Activated CD4-positive, CD25-positive, alpha-beta regulatory T cell (primary cell): ENCODE results near the gene MARF1.
"Not testable (repeated sequence)": the region's sequence is repeated elsewhere in the genome, so short reads cannot be mapped to it uniquely, and the experiment has no call there.

Experiments used
- DNase-seq, 4 experiments: peaks; one replicate each; lab custom pipeline; 2025; lab: John Stamatoyannopoulos, UW

MARF1 gene

GRCh38 chr16:15650698-15651171, 7.8 kb upstream of the MARF1 start:
- peak in 1 of 4 experiments; percentile 7 for DNase-seq

- DNase-seq, result peak; percentile 69 to 79 (median 75)
These were observed 7.2 kb upstream of the MARF1 start, which contains the start of gene NDE1 for GRCh38 chr16:15650019-15650697. NDE1 (plus strand) TSS chr16:15650245; CDS start chr16:15664779, 14,534 bp downstream.

- DNase-seq, result no peak
These were observed 6.7 kb upstream of the MARF1 start for GRCh38 chr16:15649727-15650018.

DNA sequence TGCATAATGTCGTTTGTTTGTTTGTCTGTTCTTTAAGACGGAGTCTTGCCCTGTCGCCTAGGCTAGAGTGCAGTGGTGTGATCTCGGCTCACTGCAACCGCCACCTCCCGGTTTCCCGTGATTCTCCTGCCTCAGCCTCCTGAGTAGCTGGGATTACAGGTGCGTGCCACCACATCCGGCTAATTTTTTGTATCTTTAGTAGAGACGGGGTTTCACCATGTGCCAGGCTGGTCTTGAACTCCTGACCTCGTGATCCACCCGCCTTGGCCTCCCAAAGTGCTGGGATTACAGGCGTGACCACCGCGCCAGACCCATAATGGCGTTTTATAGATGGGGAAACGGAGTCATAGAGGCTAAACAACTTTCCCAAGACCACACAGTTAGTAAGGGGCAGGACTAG, 6.4 kb upstream of the MARF1 start:
- not testable (repeated sequence) for DNase-seq

GRCh38 chr16:15648135-15648730, 5.3 kb upstream of the MARF1 start:
- no peak for DNase-seq

DNA sequence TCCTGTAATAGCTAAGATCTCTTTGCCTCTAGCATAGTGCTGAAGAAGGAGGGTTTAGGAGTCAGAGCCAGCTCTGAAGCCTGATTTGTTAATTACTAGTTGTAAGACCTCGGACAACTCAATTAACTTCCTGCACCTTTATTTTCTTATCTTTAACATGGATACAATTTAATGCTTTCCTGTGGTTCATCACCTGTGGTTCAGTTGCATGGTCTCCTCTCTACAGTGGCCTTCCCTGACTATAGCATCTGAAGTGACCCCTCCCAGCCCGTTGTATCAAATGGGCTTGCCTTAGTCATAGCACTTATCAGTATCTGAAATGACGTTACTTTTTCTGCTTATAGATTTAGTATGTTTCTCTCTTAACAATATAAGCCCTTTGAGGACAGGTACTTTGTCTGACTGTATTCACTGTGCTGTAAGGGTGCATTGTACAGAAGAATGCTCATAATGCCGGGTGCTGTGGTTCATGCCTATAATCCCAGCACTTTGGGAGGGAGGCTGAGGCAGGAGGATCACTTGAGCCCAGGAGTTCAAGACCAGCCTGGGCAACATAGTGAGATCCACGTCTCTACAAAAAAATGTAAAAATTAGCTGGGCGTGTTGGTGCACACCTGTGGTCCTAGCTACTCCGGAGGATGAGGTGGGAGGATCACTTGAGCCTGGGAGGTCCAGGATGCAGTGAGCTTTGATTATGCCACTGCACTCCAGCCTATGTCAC, 4.5 kb upstream of the MARF1 start:
- DNase-seq, result no peak

GRCh38 chr16:15646557-15647293, 3.8 kb upstream of the MARF1 start:
- DNase-seq, result not testable (repeated sequence)

DNA sequence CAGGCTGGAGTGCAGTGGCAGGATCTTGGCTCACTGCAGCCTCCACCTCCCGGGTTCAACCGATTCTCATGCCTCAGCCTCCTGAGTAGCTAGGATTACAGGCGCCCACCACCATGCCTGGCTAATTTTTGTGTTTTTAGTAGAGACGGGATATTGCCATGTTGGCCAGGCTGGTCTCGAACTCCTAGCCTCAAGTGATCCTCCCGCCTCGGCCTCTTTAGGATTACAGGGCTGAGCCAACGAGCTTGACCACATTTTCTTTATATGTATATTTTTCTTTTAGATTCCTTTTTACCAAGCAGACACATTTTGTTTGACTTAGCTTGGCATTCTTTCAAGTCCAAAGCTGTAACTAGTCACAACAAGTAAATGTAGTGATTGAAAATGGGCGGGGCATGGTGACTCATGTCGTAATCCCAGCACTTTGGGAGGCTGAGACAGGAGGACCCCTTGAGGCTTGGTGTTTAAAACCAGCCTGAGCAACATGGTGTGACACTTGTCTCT, 2.1 kb upstream of the MARF1 start:
- DNase-seq, result not testable (repeated sequence)

DNA sequence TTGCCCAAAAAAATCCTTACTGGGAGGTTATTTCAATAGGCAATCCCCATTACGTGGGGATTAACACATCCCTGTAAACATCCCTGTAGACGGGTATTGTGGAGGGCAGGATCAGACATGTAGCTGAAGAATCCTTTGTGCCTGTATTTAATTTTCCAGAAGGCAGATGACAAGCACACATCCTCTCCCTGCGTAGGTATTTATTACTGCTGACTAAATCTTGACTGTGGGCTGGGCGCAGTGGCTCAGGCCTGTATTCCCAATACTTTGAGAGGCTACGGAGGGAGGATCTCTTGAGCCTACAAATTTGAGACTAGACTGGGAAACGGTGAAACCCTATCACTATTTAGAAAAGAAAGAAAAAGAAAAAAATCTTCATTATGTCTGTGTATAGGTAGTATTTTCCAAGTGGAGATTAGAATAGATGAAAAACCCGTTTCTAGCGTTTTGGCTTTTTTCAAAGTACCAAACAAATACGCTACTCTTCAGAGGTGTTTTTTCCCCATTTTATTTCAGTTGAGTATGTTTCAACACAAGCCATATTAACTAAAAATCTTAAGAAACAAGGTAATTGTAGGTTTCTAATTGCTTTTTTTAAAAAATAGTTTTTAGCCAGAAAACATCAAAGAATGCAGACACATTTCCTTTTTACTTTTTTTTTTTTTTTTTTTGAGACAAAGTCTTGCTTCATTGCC, 1.5 kb upstream of the MARF1 start:
- no peak for DNase-seq

DNA sequence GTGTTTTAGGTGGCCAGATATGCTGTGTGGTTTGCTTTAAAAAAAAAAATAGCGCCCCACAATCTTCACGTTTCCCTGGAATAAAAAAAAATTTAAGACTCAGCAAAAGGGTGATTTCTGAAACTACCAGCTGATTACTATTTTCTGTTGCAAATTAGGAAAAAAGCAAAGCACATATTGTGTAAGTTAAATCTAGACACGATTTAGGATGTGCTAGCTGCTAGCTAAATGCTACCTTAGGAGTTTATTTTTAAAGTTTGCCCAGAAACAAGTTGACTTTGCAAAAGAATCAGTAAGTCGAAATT, 944 bp upstream of the MARF1 start:
- DNase-seq, result no peak

GRCh38 chr16:15642557-15643047, 352 bp downstream of the MARF1 start:
- peak; percentile 44 to 75 (median 66) for DNase-seq

GRCh38 chr16:15641753-15642556, 999 bp downstream of the MARF1 start:
- no peak for DNase-seq

- no peak for DNase-seq
These were observed 2.0 kb downstream of the MARF1 start for GRCh38 chr16:15640966-15641365.

DNA sequence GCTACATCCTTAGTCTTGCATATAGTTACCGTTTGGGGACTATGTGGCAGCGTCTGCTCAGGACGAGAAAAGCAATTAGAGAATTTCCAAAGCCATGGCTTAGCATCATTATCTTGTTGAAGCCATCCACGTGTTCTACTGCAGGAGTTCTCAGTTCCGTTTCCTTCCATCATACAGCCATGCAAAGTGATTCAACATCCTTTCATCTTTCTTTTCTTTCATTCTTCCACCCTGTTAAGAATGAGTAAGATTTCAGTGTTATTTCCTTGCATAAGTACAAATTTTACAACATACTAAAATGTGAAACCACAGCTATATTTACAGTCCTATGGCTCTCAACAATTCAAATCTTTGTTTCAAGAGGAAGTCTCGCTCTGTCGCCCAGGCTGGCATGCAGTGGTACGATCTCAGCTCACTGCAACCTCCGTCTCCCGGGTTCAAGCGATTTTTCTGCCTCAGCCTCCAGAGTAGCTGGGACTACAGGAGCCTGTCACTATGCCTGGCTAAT, 3.8 kb downstream of the MARF1 start:
- DNase-seq, result peak in 1 of 4 experiments; percentile 7

DNA sequence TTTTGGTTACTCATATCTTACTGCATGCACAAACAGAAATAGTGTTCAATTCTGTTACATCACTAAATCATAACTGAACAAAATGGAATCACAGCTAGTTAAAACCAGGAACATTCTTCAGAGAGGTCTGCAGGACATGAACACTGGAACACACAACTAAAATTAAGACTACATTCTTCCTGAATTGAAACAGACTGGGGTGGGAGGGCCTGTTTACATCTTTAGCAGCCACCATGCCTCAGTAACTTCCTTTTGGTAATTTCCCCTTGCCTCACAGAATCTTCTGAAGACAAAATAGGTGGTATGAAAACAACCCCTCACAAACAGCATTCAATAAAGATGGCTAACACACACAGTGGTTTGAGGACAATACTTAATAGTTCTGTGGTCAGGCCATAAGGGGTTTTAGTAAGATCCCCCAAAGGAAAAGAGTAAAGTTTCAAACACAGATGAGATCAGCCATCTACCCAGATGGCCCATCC, 6.5 kb downstream of the MARF1 start:
- no peak for DNase-seq

GRCh38 chr16:15635926-15636325, 7.0 kb downstream of the MARF1 start:
- no peak for DNase-seq

DNA sequence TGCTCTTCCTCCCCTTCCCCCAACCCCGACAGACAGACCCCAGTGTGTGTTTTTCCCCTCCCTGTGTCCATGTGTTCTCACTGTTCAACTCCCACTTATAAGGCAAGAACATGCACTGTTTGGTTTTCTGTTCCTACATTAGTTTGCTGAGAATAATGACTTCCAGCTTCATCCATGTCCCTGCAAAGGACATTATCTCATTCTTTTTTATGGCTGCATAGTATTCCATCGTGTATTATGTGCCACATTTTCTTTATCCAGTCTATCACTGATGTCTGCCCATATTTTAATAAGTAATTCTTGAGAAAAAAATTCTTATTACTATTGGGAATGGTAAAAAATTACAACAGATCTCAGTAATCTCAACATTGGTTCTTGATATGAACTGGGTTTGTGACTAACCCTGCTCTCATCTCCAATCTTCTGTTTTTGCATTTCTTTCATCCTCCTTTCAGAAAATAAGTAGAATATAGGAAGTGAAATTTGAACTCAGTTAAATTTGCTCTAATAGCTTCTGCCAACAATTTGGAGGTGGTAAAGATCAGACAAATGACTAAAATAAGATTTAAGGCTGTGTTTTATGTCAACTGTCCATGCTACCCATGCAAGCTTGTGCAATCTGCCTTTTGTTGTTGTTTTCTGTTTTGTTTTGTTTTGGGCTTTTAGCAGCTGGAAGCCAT, 11.1 kb downstream of the MARF1 start:
- DNase-seq, result no peak

- no peak for DNase-seq
These were observed 21.1 kb downstream of the MARF1 start for GRCh38 chr16:15621889-15622288.

DNA sequence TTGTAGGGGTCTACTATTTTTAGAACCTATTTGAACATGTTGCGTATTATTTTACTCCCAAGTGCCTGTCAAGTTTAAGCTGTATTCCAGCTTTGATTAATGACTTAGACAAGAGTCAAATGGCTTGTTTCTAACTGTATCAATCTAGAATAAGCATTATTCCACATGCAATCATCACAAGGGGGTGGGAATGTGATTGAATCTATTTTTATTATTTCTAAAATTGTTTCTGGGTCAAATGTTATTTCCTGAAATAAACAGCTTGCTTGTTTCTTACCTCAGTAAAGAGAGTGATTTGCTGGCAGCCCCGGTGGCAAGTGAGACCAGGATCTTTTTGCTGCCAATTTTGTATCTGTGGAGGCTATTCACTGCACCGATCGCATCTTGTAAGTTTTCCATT, 21.5 kb downstream of the MARF1 start:
- DNase-seq, result no peak
